CD4-positive, alpha-beta memory T cell (primary cell): ENCODE data around the gene NECTIN3. TPM values are rescaled to one million over a fixed set of nuclear protein-coding genes. Genes with fewer than 3 reads are reported as not detected.

Source experiments
- CTCF ChIA-PET: fragments of 350-600 bp; sonication (Branson Sonifier 250); formaldehyde crosslinking; loops from one replicate; lab custom pipeline; 2021; ENCODE audit warnings: inconsistent platforms; ENCODE audit not compliant: partially characterized antibody; lab: Charles Lee
- POLR2A ChIA-PET: fragments of 350-600 bp; sonication (Branson Sonifier 250); formaldehyde crosslinking; loops from one replicate; lab custom pipeline; 2021; ENCODE audit not compliant: partially characterized antibody; lab: Charles Lee
- DNase-seq, 5 donors: peaks; one replicate each; pipeline versions ENCODE4 v3.0.0 to v3.0.0-alpha.2; 2020 to 2022; ENCODE audit warnings: mixed read lengths in 1 of 5
- H3K27ac ChIP-seq: one replicate; pipeline ENCODE4 v1.7.0; 2013; ENCODE audit warnings: low read depth, low read length
- H3K27me3 ChIP-seq: 2 replicates; pipeline ENCODE4 v1.7.0; 2013; ENCODE audit warnings: mild to moderate bottlenecking, low read length, moderate library complexity; ENCODE audit not compliant: insufficient read depth
- H3K36me3 ChIP-seq: 2 replicates; pipeline ENCODE4 v1.7.0; 2013; ENCODE audit warnings: mild to moderate bottlenecking, low read length, moderate library complexity; ENCODE audit not compliant: insufficient read depth
- H3K4me1 ChIP-seq: 2 replicates; pipeline ENCODE4 v1.7.0; 2013; ENCODE audit warnings: mild to moderate bottlenecking, low read length, moderate library complexity; ENCODE audit not compliant: insufficient read depth
- H3K4me3 ChIP-seq, 2 donors: one replicate each; pipeline ENCODE4 v1.7.0; 2013; ENCODE audit warnings: low read length in 2 of 2, mild to moderate bottlenecking in 1 of 2
- H3K9me3 ChIP-seq, 2 donors: one replicate each; pipeline ENCODE4 v1.7.0; 2013; ENCODE audit warnings: low read length in 2 of 2, control low read depth in 1 of 2; ENCODE audit not compliant: control insufficient read depth in 1 of 2
- H3K27ac Mint-ChIP-seq, 7 donors: one replicate each; pipeline ENCODE4 v1.8.0; 2020 to 2021; ENCODE audit warnings: mixed read lengths in 7 of 7, mild to moderate bottlenecking in 6 of 7, inconsistent platforms in 3 of 7, moderate library complexity in 3 of 7
- H3K27me3 Mint-ChIP-seq, 2 donors: one replicate each; pipeline ENCODE4 v1.8.0; 2020 to 2021; ENCODE audit warnings: mixed read lengths in 2 of 2
- H3K36me3 Mint-ChIP-seq, 2 donors: one replicate each; pipeline ENCODE4 v1.8.0; 2020 to 2021; ENCODE audit warnings: mixed read lengths in 2 of 2, inconsistent platforms in 1 of 2, mild to moderate bottlenecking in 1 of 2
- H3K4me1 Mint-ChIP-seq, 4 donors: one replicate each; pipeline ENCODE4 v1.8.0; 2020 to 2021; ENCODE audit warnings: mixed read lengths in 4 of 4, mild to moderate bottlenecking in 1 of 4
- H3K4me3 Mint-ChIP-seq, 8 donors: one replicate each; pipeline ENCODE4 v1.8.0; 2020 to 2021; ENCODE audit warnings: mixed read lengths in 8 of 8, mild to moderate bottlenecking in 7 of 8, moderate library complexity in 6 of 8, inconsistent platforms in 3 of 8
- H3K9me3 Mint-ChIP-seq, 8 donors: one replicate each; pipeline ENCODE4 v1.8.0; 2020 to 2021; ENCODE audit warnings: mixed read lengths in 8 of 8, mild to moderate bottlenecking in 5 of 8, inconsistent platforms in 3 of 8, moderate library complexity in 1 of 8
- intact Hi-C: fragments of 100-400 bp; cut with micrococcal nuclease; formaldehyde crosslinking; loops from one replicate; pipeline ENCODE4 v1.15.1; 2023
- polyA plus RNA-seq, 2 donors: library from polyadenylated mRNA; unstranded; fragments of 300-500 nt; fragmentation: Illumina TruSeq; gene quantifications; one replicate each; pipeline ENCODE4 v1.2.3, GENCODE V29; 2021
- total RNA-seq, 2 experiments: library from RNA; stranded (reverse); gene quantifications; one replicate each; pipeline ENCODE4 v1.2.3, GENCODE V29; 2021

The NECTIN3 gene
- total and polyA plus RNA-seq, 4 experiments from 2014 or later = 1.9 to 15.6 (median 7.9) TPM

DNA sequence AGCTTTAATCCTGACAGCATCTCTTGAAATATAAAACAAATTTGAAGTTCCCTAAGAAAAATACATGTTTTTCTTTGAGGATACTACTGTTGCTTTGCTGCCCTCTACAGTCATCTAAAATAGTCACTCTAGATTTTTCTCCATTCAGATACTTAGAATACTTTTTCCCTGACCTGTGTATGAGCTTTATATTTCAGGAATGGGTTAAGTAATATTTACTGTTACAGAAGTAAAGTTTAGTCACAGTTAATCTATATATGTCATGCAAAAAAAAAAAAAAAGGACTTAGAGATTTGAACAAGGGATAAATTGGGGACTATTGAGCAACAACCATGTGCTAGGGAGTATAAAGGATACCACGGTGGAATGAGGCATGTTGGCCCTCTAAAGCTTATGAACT lies 8.8 kb downstream of the NECTIN3 start:
- no peak for DNase-seq
- H3K36me3 ChIP-seq = no peaks in the 10 kb centered on the region
- H3K27ac ChIP-seq = no peak overlapping the region
- H3K4me3 ChIP-seq = no peak overlapping the region
- H3K27me3 Mint-ChIP-seq = no peaks in the 10 kb centered on the region
- no peaks in the 10 kb centered on the region for H3K27me3 ChIP-seq
- H3K27ac Mint-ChIP-seq = no peak overlapping the region
- no peaks in the 10 kb centered on the region for H3K9me3 ChIP-seq
- ChIA-PET CTCF (interaction anchor here (0.7 to 3.4 kb wide), 17 partner anchors 10 to 1548 kb away, joined by 3 to 20 read pairs (median 4); partner anchors contain the start of genes ABHD10 and CD96), POLR2A (no interaction called here)
- H3K4me3 Mint-ChIP-seq = no peak overlapping the region
- H3K9me3 Mint-ChIP-seq = no peaks in the 10 kb centered on the region
- peaks cover under 1 to 8% (median 3%) of the 10 kb centered on the region in 4 donors for H3K4me1 Mint-ChIP-seq
- intact Hi-C loops = loop anchor here (2.0 kb wide), 2 partner anchors 766 to 1348 kb away; no protein-coding TSS in a partner anchor
- H3K4me1 ChIP-seq = no peaks in the 10 kb centered on the region
- H3K36me3 Mint-ChIP-seq = no peaks in the 10 kb centered on the region

DNA sequence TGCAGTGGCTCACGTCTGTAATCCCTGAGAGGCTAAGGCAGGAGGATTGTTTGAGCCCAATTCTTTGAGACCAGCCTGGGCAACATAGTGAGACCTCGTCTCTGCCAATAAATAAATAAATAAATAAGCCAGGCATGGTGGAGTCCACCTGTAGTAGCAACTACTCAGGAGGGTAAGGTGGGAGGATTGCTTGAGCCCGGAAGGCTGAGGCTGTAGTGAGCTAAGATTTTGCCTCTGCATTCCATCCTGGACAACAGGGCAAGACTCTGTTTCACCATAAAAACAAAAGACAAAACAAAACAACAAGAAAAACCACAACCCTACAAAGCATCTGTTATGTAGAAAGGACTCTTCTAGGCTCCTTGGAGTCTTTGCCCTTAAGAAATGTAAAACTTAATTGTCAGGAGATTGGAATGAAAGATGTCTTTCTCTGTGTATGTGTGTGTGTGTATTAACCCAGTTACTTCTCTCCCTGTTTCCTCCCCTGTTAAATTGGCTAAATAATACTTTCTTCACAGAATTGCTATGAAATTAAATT lies 9.5 kb downstream of the NECTIN3 start:
- DNase-seq = no peak
- intact Hi-C loops = loop anchor here (2.0 kb wide), 2 partner anchors 766 to 1348 kb away; no protein-coding TSS in a partner anchor
- Mint-ChIP-seq H3K27me3 (no peaks in the 10 kb centered on the region), H3K9me3 (no peaks in the 10 kb centered on the region), H3K4me3 (no peak overlapping the region), H3K36me3 (no peaks in the 10 kb centered on the region), H3K4me1 (peaks cover 2 to 5% (median 5%) of the 10 kb centered on the region in 4 donors), H3K27ac (no peak overlapping the region)
- Histone ChIP-seq H3K36me3 (no peaks in the 10 kb centered on the region), H3K27ac (no peak overlapping the region), H3K4me1 (no peaks in the 10 kb centered on the region), H3K27me3 (no peaks in the 10 kb centered on the region), H3K4me3 (no peak overlapping the region), H3K9me3 (no peaks in the 10 kb centered on the region)
- CTCF ChIA-PET = interaction anchor here (1.0 to 3.4 kb wide), 15 partner anchors 9 to 1549 kb away, joined by 3 to 20 read pairs (median 4); partner anchors contain the start of gene CD96
- POLR2A ChIA-PET = no interaction called here

DNA sequence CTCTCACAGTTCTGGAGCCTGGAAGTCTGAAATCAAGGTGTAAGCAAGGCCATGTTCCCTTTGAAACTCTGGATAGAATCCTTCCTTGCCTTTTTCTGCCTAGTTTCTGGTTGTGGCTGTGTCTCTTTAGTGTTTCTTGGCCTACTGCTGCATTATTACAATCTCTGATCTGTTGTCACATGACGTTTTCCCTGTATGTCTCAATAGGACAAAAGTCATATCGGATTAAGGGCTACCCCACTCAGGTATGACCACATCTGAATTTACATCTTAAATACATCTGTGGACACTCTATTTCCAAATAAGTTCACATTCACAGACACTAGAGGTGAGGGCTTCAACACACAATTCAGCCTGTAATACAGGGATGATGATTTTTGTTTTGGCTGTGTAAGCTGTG lies 13.3 kb downstream of the NECTIN3 start:
- Histone ChIP-seq H3K27ac (no peak overlapping the region), H3K27me3 (no peaks in the 10 kb centered on the region), H3K4me3 (no peak overlapping the region), H3K4me1 (no peaks in the 10 kb centered on the region), H3K9me3 (no peaks in the 10 kb centered on the region), H3K36me3 (no peaks in the 10 kb centered on the region)
- Mint-ChIP-seq H3K4me3 (no peak overlapping the region), H3K36me3 (no peaks in the 10 kb centered on the region), H3K4me1 (peaks cover 6 to 26% (median 15%) of the 10 kb centered on the region in 4 donors), H3K27me3 (no peaks in the 10 kb centered on the region), H3K27ac (no peak overlapping the region), H3K9me3 (no peaks in the 10 kb centered on the region)
- no peak for DNase-seq
- ChIA-PET CTCF (no interaction called here), POLR2A (no interaction called here)
- intact Hi-C loops = no loop called here

DNA sequence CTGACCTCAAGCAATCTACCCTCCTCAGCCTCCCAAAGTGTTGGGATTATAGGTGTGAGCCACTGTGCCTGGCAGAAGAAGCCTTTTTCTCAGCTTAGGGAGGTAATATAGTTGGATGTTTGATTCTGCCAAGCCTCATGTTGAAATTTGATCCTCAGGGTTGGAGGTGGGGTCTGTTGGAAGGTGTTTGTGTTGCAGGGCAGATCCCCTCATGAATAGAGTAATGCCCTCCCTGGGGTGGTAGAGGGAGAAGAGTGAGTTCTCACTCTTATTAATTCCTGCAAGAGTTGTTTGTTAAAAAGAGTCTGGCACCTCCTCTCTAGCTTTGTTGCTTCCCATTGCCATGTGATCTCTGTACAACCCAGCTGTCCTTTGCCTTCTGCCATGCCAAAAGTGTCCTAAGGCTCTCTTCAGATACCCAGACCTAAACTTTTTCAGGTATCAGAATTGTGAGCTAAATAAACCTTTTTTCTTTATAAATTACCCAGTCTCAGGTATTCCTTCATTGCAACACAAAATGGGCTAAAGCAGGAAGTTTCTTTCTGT lies 16.4 kb downstream of the NECTIN3 start:
- no peak for DNase-seq
- H3K27ac Mint-ChIP-seq = peak overlapping the region in 1 of 7 donors; percentile 14
- peaks cover 12 to 37% (median 24%) of the 10 kb centered on the region in 4 donors for H3K4me1 Mint-ChIP-seq
- Histone ChIP-seq H3K27ac (no peak overlapping the region), H3K4me3 (no peak overlapping the region), H3K4me1 (no peaks in the 10 kb centered on the region), H3K27me3 (no peaks in the 10 kb centered on the region), H3K36me3 (no peaks in the 10 kb centered on the region), H3K9me3 (no peaks in the 10 kb centered on the region)
- POLR2A ChIA-PET = no interaction called here
- CTCF ChIA-PET = no interaction called here
- H3K27me3 Mint-ChIP-seq = no peaks in the 10 kb centered on the region
- H3K9me3 Mint-ChIP-seq = no peaks in the 10 kb centered on the region
- intact Hi-C loops = no loop called here
- H3K36me3 Mint-ChIP-seq = no peaks in the 10 kb centered on the region
- H3K4me3 Mint-ChIP-seq = peak overlapping the region in 1 of 8 donors; percentile 66

DNA sequence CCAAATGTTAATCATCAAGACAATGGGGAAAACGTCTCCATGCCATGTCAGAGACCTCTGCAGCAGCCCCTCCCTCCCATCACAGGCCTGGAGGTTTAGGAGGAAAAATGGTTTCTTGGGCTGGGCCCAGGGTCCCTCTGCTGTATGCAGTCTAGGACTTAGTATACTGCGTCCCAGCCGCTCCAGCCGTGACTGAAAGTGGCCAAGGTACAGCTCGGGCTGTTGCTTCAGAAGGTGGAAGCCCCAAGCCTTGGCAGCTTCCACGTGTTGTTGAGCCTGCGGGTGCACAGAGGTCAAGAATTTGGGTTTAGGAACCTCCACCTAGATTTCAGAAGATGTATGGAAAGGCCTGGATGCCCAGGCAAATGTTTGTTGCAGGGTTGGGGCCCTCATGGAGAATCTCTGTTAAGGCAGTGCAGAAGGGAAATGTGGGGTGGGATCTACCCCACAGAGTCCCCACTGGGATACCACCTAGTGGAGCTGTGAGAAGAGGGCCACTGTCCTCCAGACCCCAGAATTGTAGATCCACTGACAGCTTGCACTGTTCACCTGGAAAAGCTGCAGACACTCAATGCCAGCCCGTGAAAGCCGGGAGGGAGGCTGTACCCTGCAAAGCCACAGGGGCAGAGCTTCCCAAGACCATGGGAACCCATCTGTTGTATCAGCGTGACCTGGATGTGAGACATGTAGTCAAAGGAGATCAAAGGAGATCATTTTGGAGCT lies 25.0 kb downstream of the NECTIN3 start:
- Histone ChIP-seq H3K4me1 (no peaks in the 10 kb centered on the region), H3K36me3 (no peaks in the 10 kb centered on the region), H3K4me3 (no peak overlapping the region), H3K9me3 (no peaks in the 10 kb centered on the region), H3K27ac (no peak overlapping the region), H3K27me3 (no peaks in the 10 kb centered on the region)
- POLR2A ChIA-PET = no interaction called here
- peaks cover 0 to 24% of the 10 kb centered on the region in 2 donors for H3K36me3 Mint-ChIP-seq
- H3K27ac Mint-ChIP-seq = no peak overlapping the region
- DNase-seq = no peak
- peaks cover 0 to 2% of the 10 kb centered on the region in 2 donors for H3K27me3 Mint-ChIP-seq
- H3K4me1 Mint-ChIP-seq = peaks cover 0 to 27% (median 16%) of the 10 kb centered on the region in 4 donors
- CTCF ChIA-PET = no interaction called here
- no peak overlapping the region for H3K4me3 Mint-ChIP-seq
- intact Hi-C loops = no loop called here
- H3K9me3 Mint-ChIP-seq = peaks cover 0 to 16% (median 8%) of the 10 kb centered on the region in 8 donors

DNA sequence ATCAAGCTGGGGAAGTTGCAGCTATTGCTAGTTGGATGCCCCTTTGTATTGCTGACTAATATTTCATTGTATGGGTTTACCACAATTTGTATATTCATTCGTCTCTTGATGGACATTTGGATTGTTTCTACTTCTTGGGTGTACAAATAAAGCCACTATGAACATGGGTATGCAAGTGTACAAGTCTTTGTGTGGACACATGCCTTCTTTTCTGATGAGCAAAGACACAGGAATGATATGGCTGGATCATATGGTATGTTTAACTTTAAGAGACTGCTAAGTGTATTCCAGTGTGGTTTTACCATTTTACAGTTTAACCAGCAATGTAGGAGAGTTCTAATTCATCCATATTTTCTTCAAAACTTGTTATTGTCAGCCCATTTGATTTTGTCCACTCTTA lies 32.2 kb downstream of the NECTIN3 start:
- no peak overlapping the region for H3K27ac Mint-ChIP-seq
- H3K36me3 Mint-ChIP-seq = peaks cover 7 to 13% of the 10 kb centered on the region in 2 donors
- no peak overlapping the region for H3K4me3 Mint-ChIP-seq
- peaks cover 0 to 13% (median 5%) of the 10 kb centered on the region in 8 donors for H3K9me3 Mint-ChIP-seq
- CTCF ChIA-PET = no interaction called here
- intact Hi-C loops = no loop called here
- H3K4me1 Mint-ChIP-seq = peaks cover 10 to 25% (median 17%) of the 10 kb centered on the region in 4 donors
- H3K27me3 Mint-ChIP-seq = peaks cover 2 to 3% of the 10 kb centered on the region in 2 donors
- Histone ChIP-seq H3K27ac (no peak overlapping the region), H3K4me3 (no peak overlapping the region), H3K27me3 (no peaks in the 10 kb centered on the region), H3K36me3 (no peaks in the 10 kb centered on the region), H3K4me1 (no peaks in the 10 kb centered on the region), H3K9me3 (no peaks in the 10 kb centered on the region)
- POLR2A ChIA-PET = no interaction called here
- DNase-seq = no peak

DNA sequence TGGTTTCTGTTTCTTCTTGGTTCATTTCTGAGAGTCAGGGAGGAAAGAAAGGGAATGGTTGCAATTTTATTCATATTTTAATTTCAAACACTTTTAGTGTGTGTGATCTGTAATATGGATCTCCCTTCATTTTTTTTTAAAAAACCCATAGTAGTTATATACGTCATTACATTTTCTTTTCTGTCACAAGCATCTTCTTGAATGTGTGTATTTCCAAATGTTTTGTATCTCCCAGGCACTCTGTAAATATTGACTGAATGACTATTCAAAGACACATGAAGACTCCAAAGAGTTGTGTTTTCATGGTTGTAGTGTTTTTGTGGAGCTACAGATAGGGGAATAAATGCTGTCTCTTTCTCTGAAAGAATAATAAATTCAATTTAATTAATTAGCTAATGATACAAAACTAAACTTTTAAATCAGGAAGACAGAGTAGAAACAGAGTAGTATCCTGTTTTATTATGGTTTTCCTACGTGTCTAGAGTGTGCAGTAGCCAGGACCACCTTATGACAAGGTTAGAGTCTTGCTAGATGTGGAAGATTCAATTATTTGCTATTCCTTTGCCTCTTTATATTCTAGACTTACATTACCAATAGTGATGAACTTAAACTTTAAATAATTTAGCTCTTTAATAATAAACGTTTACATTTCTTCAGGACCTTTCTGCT lies 35.5 kb downstream of the NECTIN3 start:
- H3K4me1 Mint-ChIP-seq = peaks cover 7 to 24% (median 17%) of the 10 kb centered on the region in 4 donors
- H3K36me3 Mint-ChIP-seq = peaks cover 7 to 19% of the 10 kb centered on the region in 2 donors
- H3K27ac Mint-ChIP-seq = no peak overlapping the region
- DNase-seq = no peak
- CTCF ChIA-PET = no interaction called here
- Histone ChIP-seq H3K36me3 (no peaks in the 10 kb centered on the region), H3K27me3 (no peaks in the 10 kb centered on the region), H3K9me3 (no peaks in the 10 kb centered on the region), H3K4me1 (no peaks in the 10 kb centered on the region), H3K27ac (no peak overlapping the region), H3K4me3 (no peak overlapping the region)
- H3K27me3 Mint-ChIP-seq = peaks cover 2 to 3% of the 10 kb centered on the region in 2 donors
- intact Hi-C loops = no loop called here
- peaks cover 0 to 12% (median 4%) of the 10 kb centered on the region in 8 donors for H3K9me3 Mint-ChIP-seq
- POLR2A ChIA-PET = no interaction called here
- H3K4me3 Mint-ChIP-seq = no peak overlapping the region
